NT2/D1 (cell line): ENCODE measurements around the gene AGAP9.
"Not testable (repeated sequence)": the region's sequence is repeated elsewhere in the genome, so short reads cannot be mapped to it uniquely, and the experiment has no call there.

Source experiments
- DNase-seq: peaks from one replicate; pipeline ENCODE4 v3.0.0-alpha.2; 2011; ENCODE audit warnings: low read depth, low spot score
- H3K27me3 ChIP-seq: 2 replicates; pipeline ENCODE4 v1.6.0; 2011; ENCODE audit warnings: mild to moderate bottlenecking; ENCODE audit not compliant: insufficient read length, insufficient read depth
- H3K36me3 ChIP-seq: 2 replicates; pipeline ENCODE4 v1.6.1; 2011; ENCODE audit warnings: mild to moderate bottlenecking, low read length, mixed read lengths; ENCODE audit not compliant: insufficient read depth, insufficient read length
- H3K4me1 ChIP-seq: 2 replicates; pipeline ENCODE4 v1.5.1; 2011; ENCODE audit not compliant: insufficient read depth, insufficient read length
- H3K4me3 ChIP-seq: 2 replicates; pipeline ENCODE4 v1.5.1; 2011; ENCODE audit warnings: low read depth; ENCODE audit not compliant: insufficient read length
- H3K9ac ChIP-seq: 2 replicates; pipeline ENCODE4 v1.6.0; 2011; ENCODE audit warnings: low read depth; ENCODE audit not compliant: insufficient read length
- H3K9me3 ChIP-seq: 2 replicates; pipeline ENCODE4 v1.5.1; 2011; ENCODE audit warnings: mild to moderate bottlenecking, low read length; ENCODE audit not compliant: insufficient read depth

Gene AGAP9

DNA sequence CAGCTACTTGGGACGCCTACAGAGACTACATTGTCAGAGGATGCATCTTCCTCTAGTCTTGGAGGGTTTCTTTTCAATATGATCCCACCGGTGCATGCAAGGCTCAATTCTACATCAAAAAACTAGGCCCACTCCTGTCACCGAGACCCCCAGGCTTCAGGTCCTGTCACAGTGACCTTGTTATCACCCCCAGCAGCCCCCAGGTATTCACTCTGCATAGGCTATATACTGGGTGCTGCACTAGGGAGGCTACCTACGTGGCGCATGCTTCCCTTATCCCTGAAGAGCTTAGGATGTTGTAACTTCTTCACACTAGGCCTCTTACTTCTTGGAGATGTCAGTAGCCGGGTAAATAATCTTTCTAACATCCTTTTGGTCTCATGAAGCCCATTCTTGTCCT is 31.1 kb upstream of the AGAP9 start:
- not testable (repeated sequence) for H3K4me3 ChIP-seq, H3K27me3 ChIP-seq, DNase-seq, H3K4me1 ChIP-seq, H3K9ac ChIP-seq, H3K36me3 ChIP-seq, H3K9me3 ChIP-seq

DNA sequence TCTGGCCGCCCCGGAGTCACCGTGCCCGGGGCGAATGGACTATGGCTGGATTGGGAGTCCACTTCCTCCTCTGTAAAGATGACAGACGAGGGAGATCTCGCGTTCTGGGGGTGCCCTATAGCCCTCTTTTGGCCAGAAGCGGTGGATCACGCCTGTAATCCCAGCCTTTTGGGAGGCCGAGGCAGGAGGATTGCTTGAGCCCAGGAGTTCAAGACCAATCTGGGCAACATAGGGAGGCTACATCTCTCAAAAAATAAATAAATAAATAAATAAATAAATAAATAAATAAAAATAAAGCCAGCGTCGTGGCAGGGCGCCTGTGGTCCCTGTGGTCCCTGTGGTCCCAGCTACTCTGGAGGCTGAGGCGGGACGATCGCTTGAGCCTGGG is 30.4 kb upstream of the AGAP9 start:
- Histone ChIP-seq H3K4me3 (peak overlapping the region; percentile 21), H3K9ac (peak overlapping the region; percentile 56)
- H3K27me3 ChIP-seq, H3K4me1 ChIP-seq, H3K9me3 ChIP-seq, DNase-seq, H3K36me3 ChIP-seq: not testable (repeated sequence)

DNA sequence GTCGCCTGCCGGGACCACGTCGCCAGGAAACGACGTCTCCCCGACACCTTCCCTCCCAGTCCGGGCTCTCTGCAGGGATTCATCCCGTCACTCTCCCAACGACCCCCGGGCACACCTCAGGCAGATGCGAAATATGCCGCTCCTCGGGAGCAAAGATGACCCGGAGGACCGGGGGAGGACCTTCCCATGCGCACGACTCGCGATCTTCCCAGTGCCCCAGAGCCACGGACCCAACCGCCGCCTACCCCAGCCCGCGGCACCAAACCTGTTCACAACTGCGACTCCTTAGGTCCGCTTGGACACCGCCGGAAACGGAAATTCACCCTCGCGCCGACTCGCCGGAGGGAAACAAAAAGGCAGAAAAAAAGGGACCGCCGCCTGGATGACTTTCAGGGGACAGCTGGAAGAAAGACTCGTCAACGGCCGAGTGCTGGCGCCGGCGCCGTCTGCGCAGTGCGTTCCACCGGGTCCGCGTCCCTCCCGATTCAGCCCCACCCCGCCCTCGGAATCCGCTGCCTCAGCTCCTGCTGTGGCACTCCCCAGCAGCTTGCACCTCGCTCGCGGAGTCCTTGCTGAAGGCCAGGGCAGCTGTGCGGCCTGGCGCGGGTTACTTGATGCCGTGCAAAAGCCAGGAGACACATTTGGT is 29.9 kb upstream of the AGAP9 start:
- peak; percentile 48 for DNase-seq

DNA sequence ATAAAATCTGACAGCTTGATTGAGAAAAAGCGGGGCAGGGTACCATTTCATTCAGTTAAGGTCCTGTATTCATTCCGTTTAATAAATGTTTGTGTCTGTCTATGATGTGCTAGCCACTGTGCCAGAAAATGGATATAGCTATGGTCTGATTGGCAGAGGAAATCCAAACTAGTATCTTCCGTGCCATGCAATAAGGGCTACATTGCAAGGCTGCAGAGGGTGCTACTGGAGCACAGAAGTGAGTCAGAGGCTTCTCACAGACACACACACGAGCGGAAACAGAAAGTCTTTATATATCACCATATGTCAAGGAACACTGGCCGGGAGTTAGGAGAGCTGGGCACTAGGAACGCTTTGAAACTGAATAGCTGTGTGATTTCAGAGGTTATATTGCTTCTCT is 29.3 kb upstream of the AGAP9 start:
- H3K36me3 ChIP-seq, H3K4me1 ChIP-seq, DNase-seq, H3K9me3 ChIP-seq, H3K9ac ChIP-seq, H3K27me3 ChIP-seq: not testable (repeated sequence)
- H3K4me3 ChIP-seq, result peak overlapping the region; percentile 58

More for the DNA sequence above, 29.9 kb upstream of the AGAP9 start:
- H3K4me3 ChIP-seq, result peak overlapping the region; percentile 58
- not testable (repeated sequence) for H3K36me3 ChIP-seq, H3K9me3 ChIP-seq, H3K27me3 ChIP-seq, H3K4me1 ChIP-seq
- H3K9ac ChIP-seq, result peak overlapping the region; percentile 85

DNA sequence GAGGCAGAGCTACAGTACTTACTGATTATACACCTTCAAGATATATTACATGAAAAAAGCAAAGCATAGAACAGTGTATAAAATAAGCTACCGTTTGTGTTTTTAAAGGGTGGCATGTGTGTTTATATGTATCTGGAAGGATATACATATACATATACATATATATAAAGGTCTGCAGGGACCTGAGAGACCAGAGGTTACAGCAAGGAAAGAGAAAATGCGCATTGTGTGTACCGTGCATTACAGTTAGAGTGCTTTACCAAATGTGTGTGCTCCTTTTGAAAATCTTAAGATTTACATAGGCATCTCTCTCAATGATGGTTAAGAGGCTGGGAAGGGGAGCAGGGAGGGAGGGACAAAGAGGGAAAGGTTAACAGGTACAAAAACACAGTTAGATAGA is 23.8 kb upstream of the AGAP9 start:
- H3K36me3 ChIP-seq, DNase-seq, H3K4me1 ChIP-seq, H3K9ac ChIP-seq, H3K27me3 ChIP-seq, H3K4me3 ChIP-seq, H3K9me3 ChIP-seq: not testable (repeated sequence)

DNA sequence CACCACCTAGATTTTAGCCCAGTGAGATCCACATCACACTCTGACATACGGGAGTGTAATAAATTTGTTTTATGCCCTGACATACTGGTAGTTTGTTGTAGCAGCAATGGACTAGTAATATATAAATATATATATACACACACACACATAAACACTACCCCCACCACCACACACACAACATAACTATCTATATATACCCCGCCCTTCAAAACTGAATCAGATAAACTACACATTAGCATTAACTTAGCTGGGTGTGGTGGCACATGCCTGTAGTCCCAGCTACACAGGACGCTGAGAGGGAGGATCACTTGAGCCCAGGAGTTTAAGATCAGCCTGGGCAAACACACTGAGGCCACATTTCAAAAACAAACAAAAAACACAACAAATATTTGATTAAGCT is 13.0 kb upstream of the AGAP9 start:
- H3K9me3 ChIP-seq, H3K4me3 ChIP-seq, H3K9ac ChIP-seq, DNase-seq, H3K36me3 ChIP-seq, H3K4me1 ChIP-seq, H3K27me3 ChIP-seq: not testable (repeated sequence)

DNA sequence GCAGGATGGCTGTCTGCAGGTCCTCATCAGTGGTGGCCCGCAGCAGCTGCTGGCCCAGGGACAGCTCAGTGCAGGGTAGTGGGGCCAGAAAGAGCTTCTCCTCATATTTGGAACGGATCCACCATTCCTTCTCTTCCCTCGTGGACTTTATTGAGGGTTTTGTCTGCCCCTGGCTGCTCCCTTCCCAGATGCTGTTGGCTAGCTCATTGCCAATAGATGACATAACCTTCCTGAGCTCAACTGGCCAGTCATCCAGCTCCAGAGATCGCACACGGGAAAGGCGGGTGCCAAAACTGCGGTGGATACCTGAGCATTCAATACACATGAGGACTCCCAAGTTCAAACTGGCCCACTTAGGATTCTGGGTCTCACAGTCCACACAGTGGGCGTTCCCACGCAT is 21.1 kb downstream of the AGAP9 start:
- not testable (repeated sequence) for H3K36me3 ChIP-seq, H3K4me1 ChIP-seq, H3K4me3 ChIP-seq, H3K9ac ChIP-seq, H3K9me3 ChIP-seq, H3K27me3 ChIP-seq, DNase-seq

DNA sequence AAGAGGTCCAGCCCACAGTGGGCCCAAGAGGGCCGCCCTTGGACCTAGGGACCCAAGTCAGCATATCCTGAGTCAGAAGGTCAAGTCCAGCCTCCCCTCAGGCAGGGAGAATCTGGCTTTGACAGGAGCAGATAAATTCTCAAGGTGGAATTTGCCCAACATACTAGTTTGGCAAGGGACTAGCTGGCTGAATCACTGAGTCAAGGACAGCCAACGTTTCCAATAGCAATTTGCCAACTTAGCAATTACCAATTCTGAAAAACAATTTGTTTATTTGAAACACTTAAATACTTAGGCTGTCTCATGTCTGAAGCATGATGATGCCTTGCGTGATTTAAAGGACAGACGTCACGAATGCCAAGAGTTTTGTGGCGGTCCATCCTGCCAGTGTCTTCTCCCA is 29.2 kb downstream of the AGAP9 start:
- H3K36me3 ChIP-seq, H3K9me3 ChIP-seq, H3K27me3 ChIP-seq, DNase-seq, H3K4me1 ChIP-seq, H3K4me3 ChIP-seq, H3K9ac ChIP-seq: not testable (repeated sequence)

DNA sequence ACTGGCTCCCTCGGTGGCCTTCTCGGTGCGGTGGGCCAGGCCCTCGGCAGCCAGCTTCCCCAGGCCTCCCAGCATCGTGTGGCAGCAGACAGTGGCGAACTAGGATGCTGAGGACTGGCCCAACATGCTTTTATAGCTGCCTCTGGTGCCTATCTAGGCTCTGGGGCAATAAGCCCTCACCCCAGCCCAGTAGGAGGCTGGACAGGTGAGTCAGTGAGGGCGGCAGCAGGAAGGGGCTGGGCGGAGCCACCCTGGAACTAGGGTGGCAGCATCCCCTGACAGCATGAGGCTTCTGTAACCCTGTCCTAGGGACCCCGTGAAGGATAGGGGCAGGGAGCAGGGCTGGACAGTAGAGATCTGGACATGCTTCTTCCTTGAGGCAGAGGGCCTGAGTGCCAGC is 31.8 kb downstream of the AGAP9 start, which contains the start of gene FAM25G:
TSS of gene FAM25G (minus strand) at position 101 of the 400 bp plus-strand sequence. CDS start at position 75, 26 bp downstream.
- not testable (repeated sequence) for H3K4me1 ChIP-seq, DNase-seq, H3K36me3 ChIP-seq, H3K27me3 ChIP-seq, H3K4me3 ChIP-seq, H3K9ac ChIP-seq, H3K9me3 ChIP-seq

DNA sequence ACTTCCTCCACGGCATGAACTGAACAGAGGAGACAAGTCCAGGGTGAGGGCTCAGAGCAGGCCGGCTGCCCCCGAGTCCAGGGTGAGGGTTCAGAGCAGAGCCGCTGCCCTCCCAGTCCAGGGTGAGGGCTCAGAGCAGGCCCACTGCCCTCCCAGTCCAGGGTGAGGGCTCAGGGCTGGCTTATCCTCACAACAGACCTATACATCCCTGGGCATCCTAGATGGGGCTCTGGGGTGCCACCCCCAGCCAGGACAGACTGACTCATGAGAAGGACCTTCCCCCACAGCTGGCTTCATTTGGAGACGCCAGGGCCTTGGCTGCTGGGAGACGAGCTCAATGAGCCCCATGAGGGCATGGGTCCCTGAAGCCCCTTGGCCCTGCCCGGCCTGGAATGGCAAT is 33.8 kb downstream of the AGAP9 start:
- DNase-seq, H3K4me1 ChIP-seq, H3K9me3 ChIP-seq, H3K9ac ChIP-seq, H3K27me3 ChIP-seq, H3K4me3 ChIP-seq, H3K36me3 ChIP-seq: not testable (repeated sequence)

DNA sequence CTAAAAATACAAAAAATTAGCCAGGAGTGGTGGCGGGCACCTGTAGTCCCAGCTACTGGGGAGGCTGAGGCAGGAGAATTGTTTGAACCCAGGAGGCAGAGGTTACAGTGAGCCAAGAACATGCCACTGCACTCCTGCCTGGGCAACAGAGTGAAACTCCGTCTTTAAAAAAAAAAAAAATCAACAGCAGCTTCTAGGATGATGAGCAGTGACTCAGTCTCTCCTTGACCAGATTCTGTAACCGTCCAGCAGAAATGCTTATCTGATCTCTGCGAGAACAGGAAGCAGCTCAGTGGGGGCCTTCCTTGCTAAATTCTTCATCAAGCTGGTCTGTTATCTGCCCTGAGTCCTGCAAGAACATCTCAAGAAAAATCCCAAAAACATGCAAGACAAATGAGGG is 37.5 kb downstream of the AGAP9 start:
- H3K27me3 ChIP-seq, H3K4me3 ChIP-seq, H3K9me3 ChIP-seq, DNase-seq, H3K36me3 ChIP-seq, H3K4me1 ChIP-seq, H3K9ac ChIP-seq: not testable (repeated sequence)

DNA sequence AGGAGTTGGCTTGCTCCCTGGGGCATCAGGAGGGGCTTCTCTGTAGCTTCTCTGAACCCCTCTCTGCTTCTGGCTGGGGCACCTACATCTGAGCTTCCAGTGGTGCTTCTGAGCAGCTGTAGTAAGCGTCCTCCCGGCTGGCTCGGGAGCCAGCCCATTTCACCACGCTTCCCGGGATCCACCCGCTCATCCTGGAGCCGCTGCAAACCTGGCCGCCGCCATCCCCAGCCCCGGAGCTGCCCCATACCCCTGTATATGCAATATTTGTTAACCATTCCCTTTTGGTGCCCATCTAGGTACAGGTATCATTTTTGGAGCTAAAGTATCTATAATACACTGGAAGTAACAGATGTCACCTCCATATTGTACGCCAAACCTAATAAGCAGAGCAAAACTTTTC is 38.7 kb downstream of the AGAP9 start:
- H3K27me3 ChIP-seq, H3K9ac ChIP-seq, DNase-seq: not testable (repeated sequence)

More for the DNA sequence above, 38.7 kb downstream of the AGAP9 start:
- H3K9me3 ChIP-seq, H3K36me3 ChIP-seq, H3K4me3 ChIP-seq, H3K4me1 ChIP-seq: not testable (repeated sequence)
